HG03571 (cell line): Measurements from ENCODE around the gene PCGF5.
"Not testable (repeated sequence)": the region's sequence is repeated elsewhere in the genome, so short reads cannot be mapped to it uniquely, and the experiment has no call there.

Experiments used
- ATAC-seq: cut with Tn5 transposase; IDR thresholded peaks from one replicate; pipeline ENCODE4 v1.9.1; 2021; ENCODE audit not compliant: unreplicated experiment

PCGF5 gene

DNA sequence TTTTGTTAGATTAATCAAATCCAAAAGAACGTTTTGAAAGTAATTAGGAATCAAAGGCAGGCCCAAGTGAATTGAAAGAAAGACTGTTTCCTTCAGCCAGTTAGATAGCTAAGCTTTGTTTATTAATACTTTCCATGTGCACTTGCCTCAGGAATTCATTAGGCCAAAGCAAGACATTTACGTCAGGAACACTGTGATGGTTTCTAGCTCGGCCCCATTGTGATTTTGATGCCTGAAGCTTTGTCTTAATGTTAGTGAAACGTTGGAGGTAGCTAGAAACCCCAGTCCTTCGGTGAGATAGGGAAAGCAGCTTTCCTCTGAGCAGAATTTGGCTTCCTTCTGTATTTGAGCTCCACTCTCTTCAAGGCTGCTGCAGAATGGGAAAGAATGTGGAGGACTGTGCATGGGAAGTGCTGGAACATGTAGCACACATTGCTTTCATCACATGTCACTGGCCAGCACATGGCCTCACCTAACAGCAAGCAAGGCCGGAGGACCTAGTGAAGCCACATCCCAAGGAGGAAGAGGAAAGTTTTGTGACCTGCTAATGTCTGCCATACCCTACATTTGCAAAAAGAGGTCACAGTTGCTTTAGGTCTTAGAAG, 64.1 kb downstream of the PCGF5 start:
- ATAC-seq, result no peak

DNA sequence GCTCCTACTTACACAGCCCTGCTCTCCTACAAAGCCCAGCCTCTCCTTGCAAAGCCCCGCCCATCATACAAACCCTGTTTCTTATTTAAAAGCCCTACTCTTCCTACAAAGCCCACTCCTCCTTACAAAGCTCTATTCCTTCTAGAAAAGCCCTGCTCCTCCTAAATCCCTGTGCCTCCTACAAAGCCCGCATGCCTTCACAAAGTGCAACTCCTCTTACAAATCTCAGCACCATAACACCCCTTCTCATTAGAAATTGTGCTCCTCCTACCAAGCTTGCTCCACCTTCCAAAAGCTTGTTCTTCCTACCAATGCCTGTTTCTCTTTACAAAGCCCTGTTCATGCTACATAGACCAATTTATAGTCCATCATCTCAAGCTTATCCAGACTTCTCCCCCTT, 66.1 kb downstream of the PCGF5 start:
- no peak for ATAC-seq

DNA sequence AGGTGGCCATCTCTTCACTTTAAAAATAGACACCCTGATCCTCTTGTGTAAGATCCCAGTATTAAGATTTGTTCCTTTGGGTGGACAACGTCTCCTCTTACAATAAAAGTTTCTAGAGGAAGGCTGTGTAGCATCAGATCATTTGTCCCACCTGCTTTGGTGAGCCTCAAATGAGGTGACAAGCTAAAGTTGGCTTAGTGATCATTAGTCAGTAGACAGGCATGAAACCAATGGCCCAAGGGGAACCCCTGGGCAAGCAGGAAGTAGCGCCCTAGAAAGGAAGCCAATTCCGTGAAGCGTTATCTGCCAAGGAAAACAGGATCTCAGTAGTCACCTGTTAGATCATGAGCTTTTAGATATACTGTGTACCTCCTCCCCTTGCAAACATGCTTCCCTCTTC, 66.8 kb downstream of the PCGF5 start:
- ATAC-seq, result no peak

DNA sequence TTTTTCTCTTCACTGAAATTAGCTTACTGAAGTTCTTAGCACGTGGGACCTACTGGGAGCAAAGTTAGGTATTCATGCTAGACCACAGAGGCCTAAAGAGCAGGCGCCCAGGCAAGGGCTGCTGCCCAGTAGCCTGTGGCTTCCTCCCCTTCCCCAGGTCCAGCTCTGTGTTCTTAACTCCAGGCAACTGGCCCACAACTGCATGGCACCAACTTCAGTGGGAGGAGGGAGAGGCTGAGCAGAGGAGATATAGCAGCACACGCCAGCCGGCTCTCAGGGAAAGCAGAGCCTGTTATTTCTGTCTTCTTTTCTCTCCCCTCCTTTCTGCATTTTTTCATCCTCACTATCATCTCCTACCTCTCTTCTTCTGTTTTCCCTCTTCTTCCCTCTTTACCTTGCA, 67.4 kb downstream of the PCGF5 start:
- ATAC-seq, result no peak

DNA sequence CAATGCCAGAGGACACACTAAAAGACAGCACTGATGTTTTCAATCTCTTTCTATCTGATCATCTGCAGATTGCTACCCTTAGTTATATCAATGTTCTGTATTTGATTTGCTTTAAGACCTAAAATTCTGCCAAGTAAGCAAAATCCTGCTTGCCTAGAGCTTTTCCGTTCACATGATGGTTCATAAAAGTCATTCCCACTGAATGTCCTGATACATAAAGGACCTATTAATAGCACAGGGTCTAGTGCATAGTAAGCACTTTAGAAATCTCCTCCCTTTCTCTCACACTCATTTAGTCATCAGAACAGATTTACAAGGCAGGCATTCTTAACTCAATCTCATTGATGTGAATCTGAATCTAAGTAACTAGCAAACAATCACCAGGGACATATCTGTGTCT, 68.8 kb downstream of the PCGF5 start:
- no peak for ATAC-seq

DNA sequence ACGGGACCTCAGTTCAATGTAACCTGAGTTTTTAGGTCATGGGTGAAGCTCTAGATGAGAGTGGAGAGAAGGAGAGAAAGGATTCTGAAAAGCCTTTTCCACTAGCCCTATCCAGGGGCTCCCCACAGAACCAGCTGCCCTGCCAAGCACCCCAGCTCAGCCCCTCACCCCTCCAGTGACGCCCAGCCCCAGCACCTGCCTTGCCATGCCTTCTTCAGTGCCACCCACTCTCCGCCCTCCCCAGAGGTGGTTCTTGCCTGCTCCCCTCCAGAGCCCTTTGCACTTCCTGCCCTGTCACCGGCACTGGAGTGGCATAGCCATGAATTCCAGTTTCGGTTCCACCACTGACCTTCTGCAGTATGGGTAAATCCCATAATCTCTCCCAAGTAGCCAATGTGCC, 70.1 kb downstream of the PCGF5 start:
- no peak for ATAC-seq

DNA sequence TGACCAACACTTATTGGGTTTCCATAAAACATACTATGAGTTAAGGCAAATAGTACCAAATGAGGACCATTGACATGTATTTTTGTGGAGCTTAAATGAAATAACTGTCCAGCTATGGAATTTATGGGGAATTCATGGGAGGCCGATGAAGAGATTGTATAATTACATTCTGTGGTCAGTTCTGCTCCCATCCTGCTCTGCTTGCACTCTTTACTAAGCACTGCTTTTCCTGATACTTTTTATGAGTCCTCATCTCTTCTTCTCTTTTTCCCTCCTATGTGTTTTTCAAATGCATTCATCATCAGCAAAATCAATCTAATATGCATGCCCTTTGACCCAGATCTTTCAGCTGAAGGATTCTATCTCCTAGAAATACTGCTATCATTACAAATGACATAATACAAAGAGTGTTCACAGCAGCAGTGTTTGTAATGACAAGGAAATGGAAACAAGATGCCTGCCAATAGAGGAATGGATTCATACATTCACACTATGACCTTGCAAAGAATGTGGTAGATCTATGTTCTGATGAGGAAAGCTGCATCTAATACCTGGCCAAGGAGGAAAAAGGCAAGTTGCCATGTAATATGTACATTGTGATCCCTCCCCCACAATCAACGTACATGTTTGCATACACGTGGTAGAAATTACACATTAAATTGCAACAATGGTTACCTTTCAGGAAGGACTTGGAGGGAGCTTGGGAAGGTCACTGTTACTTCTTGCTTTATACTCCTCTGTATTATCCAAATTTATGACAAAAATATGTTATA, 73.9 kb downstream of the PCGF5 start:
- ATAC-seq, result no peak

DNA sequence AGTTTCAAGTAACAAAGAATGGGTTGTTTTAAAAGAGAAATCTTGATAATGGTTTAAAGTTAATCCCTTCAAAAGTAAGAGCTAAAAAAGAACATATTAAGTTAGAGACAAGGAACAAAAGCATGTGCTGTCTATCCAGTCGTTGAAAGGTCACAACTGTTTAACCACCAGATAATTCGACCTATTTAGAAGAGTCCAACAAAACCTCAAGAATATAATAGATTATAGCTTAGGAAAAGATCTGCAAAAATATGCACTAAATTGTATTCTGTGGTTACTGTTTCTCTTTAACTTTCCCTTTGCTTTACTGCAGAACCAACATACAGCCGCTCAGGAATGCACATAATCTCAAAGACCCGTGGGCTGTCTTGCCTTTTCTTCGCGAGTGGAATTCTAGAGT, 74.9 kb downstream of the PCGF5 start:
- no peak for ATAC-seq

DNA sequence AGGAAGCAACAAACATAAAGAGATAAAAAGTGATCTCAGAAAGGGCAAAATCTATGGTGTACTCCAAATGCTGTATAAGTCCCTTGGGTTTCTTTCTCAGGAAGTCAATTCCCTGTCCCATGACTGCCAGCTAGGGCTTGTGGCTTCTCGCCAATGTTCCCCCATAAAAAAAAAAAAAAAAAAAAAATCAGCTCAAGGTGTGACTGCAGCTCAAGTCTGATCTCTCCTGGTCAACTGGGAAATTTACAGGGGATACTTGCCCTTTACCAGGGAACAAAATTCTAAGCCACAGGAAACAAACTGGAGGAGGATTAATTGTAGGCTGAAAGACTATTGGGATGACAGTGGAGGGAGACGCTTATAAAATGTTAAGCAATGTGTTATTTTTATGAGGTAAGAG, 76.0 kb downstream of the PCGF5 start:
- ATAC-seq, result no peak

DNA sequence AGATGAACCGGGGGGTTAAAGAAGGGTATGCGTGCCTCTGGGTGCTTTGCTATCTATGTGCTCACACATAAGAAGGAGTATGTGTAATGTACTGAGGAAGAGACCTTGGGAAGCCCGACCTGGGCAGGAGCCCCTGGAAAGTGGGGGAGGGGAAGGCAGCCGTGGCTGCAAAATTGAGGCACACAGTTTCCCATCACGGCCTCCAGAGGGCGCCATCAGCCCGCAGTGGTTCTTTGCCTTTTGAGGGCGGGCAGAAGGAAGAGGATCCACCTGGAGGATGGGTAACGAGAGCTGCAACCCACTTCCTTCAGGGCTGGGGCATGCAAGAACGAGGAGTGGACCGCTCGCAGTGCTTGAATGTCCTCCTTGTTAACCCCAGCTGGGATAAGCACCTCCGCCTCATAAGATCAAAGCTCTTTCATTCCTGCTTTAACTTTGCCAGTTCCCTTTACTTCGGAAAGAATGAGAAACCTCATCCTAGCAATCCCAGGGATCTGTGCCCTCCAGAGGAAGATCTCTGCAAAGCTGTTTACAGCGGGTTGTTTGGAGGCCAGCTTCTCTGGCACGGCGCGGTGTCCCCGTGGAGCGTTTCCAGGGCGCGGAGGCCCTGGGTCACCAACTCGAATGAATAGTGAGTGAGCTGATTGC, 77.9 kb downstream of the PCGF5 start:
- ATAC-seq, result peak; percentile 94

DNA sequence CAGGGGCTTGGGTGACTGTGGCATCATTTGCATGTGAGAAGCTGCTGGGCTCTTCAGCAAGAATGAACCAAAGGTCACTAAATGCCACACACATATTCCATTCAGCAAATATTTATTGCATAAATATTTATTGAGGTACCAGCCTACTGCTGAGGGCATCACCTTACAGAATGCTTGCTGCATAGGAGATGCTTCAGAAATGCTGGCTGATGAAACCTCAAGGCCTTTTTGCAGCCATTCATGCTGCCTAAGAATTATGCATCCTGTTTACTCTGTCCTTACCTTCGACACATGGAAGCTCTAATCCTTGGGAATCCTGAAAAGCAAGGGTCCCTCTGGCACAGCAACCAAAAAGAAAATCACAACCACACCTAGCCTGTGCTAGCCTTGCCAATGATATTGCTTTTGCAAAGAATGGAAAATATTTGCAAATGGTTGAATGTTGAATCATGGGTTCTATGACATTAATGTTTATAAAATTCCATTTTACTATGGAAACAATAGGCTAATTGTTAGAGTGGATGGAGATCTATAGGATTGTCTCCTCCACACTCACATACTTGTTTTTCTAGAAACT, 79.6 kb downstream of the PCGF5 start:
- no peak for ATAC-seq

DNA sequence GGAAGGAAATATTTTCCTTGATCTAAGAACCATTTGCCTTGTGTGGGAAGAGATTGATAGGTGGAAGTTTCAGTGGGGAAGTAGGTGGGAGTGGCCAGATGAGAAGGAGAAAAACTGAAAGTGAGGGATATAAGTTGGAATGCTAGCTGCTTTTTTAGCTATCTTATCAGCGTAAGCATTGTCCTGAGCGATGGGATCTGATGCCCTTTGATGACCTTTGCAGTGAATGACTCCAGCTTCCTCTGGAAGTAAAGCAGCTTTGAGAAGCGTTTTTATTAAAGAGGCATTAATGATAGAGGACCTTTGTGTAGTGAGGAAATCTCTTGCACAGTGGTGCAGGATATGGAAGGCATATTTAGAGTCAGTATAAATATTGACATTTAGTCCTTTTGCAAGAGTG, 82.5 kb downstream of the PCGF5 start:
- ATAC-seq, result not testable (repeated sequence)

DNA sequence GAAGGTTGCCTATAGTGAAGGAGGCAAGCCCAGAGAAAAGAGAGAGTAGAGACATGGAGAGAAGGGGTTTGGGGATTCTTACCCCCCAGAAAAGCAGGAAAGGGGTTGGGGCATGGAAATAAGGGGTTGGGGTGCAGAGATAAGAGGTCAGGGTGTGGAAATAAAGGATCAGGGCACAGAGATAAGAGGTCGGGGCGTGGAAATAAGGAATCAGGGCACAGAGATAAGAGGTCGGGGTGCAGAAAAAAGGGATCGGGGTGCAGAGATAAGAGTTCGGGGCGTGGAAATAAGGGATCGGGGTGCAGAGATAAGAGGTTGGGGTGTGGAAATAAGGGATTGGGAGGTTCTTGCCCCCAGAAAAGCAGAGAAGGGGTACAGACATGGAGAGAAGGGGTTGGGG, 85.5 kb downstream of the PCGF5 start:
- ATAC-seq, result not testable (repeated sequence)

DNA sequence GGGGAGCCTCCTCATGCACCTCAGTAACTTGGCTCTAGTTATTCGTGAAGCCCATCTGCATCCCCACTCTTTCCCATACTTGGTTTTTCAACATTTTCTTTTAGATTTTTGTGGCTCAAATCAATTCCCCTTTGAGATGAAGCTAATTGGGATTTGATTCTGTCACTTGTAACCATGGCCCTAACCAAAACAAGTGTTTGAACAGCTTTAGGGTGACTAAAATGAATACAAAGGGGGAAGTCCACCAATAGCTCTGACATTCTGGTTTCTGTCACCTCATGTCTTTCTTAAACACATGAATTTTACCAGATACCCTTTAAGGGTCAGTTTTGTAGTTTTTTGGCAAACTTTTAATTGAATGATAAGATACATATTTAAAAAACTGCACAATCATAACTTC, 87.0 kb downstream of the PCGF5 start:
- no peak for ATAC-seq

DNA sequence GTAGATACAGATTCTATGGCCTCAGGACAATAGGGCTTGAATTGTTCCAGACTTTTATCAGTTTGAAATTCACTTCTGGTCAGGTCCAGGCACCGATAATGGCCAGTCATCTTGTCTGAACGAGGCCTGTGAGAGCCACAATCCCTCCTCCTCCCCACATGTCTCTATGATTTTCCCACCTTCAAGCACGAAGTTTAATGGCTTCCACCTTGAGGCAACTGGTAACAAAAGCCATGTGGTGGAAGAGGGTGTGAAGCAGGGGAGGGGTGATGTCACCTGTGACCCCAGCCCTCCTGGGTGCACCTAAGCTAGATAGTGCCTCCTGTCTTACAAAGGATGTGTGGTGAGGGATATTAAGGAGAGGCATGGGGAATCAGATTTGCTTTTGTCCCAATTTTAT, 89.2 kb downstream of the PCGF5 start:
- no peak for ATAC-seq

DNA sequence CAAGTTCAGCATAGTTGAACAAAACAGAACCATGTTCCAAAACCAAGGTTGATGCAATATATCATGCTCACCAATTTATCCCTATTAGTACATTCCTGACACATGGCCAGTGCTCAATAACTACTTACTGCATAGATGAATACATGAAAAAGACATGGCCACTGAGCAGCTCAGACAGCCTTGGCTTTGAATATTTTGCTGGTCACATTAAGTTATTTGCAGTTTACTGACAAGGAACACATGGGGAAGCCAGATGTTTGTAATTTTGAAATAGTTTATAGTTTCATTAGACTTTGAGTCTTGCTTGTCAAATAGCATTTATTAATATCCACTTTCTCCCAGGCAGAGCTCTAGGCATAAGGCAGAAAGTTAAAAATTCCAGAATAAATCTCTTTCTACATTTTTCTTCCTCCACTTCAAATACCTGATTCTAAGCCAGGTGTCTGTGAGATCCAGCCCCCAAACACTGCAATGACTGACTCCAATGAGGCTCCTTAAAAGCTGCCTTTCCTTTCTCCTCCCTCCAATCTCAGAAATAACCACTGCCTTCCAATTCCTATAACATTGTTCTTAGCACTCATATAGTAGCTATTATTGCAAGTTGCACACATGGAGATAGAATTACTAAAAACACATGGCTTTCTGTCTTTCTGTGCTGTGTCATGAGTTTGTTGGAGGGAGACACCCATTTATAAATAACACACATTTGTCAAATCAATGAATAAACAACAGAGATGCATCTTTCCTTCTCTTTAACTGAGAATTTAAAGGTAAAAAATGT, 91.3 kb downstream of the PCGF5 start:
- no peak for ATAC-seq

DNA sequence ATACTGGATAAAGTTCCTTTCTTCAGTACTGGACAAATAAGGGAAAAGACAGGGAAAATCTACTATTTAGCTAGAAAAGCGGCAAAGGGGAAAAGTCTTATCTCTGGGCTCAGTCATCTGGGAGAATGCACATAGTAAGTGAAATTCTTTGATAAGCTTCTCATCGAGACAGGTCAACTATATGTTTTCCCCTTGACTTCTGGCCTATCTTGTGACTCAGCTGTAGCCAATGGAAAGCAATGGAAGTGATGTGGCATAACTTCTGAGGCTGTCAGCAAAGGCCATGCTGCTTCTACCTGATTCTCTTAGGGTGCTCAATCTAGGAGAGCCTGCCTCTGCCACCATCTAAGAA, 91.9 kb downstream of the PCGF5 start:
- no peak for ATAC-seq

DNA sequence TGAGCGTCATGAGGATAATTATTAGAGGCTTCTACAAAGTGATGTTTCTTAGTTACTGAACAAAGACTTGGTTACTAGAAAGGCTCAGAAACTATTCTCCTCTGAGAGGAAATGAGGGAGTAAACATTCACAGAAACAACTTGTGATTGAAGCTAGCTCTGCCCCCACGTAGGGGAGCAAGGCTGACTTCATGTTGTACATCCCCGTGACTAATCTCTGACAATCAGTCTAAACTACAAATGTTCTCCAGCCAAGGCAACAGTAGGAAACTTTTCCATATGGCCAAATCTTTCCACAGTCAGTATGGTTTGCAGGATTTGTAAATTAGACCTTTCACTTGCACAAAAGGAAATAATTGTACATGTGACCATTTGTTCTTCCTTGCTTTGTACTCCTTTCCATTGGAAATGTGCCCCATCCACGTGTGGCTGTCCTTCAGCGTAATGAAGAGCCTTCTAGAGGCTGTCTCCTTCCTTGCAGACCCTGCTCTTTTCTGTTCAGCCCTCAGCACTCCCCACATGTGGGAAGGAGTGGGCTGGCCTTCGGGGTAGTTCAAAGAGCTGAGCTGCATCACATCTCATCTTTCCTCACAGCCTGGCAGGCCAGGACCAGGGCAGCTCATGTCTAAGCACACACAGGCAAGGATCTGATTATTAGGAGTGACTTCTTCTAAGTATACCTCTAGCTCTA, 93.5 kb downstream of the PCGF5 start:
- ATAC-seq, result no peak

DNA sequence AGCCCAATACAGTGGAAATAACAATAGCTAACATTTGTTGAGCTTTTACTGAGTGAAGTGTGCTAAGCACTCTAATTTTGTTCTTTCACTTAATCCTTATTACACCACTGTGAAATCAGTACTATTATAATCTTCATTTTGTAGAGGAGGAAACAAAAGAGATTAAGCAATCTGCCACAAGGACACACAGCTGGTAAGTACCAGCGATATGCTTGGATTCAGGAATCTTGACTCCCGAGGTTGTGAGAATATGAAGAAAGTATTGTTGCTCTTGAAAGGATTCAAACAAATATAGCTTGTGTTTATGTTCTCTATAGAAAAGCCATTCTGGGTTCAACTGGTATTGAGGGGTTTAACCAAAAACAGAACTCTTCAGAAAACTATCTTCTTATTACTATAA, 96.0 kb downstream of the PCGF5 start:
- ATAC-seq, result no peak

DNA sequence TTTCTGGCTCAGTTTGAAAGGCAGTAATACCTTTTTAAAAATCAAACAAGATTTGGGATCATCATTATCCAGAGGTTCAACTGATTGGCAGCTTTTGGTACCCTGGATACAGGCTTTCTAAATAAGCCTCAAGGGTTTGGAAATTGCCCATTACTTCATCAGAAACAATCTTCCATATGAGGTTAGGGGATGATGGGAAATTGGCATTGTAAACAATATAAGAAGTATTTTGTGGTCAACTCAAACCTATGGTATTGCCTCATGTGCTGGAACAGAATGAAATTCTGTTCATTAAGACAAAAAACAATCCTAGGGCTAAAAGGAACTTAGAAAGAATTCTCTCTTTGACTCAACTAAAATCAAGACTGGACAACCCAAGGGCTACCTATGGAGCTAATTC, 97.1 kb downstream of the PCGF5 start:
- no peak for ATAC-seq

DNA sequence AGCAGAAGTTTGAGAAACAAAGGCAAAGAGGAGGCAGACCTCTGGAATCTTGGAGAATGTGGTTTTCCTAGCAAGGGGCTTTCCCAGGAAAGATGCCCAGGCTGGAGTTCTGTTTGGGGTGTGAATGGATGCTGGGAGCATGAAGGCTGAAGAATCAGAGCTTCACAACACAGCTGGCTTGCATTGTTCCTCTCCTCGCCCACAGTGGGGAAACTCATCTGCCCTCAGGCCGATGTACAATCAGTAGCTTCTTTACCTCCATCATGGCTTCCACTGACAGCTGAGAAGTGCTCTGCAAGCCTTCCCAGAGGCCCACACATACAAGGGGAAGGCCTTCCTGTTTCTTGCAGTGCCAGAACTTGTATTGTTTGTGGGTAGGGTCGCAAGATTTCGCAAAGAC, 98.9 kb downstream of the PCGF5 start:
- ATAC-seq, result no peak
